Nephron (organoid): ENCODE results near the gene ARPC1A.
A peak's percentile ranks its signal among the peaks of the same experiment; 100 is the strongest.

Experiments used
- H3K27ac Mint-ChIP-seq, 3 experiments: 2 replicates each; pipeline ENCODE4 v1.8.0; 2020; ENCODE audit warnings: mixed read lengths in 3 of 3, mild to moderate bottlenecking in 2 of 3, moderate library complexity in 1 of 3
- H3K27me3 Mint-ChIP-seq: 2 replicates; pipeline ENCODE4 v1.8.0; 2021; ENCODE audit warnings: low read depth, mild to moderate bottlenecking, moderate library complexity, mixed read lengths
- H3K36me3 Mint-ChIP-seq: 2 replicates; pipeline ENCODE4 v1.8.0; 2020; ENCODE audit warnings: low read depth, mixed read lengths
- H3K4me1 Mint-ChIP-seq: 2 replicates; pipeline ENCODE4 v1.8.0; 2020; ENCODE audit warnings: mixed read lengths
- H3K4me3 Mint-ChIP-seq, 3 experiments: 2 replicates each; pipeline ENCODE4 v1.8.0; 2020; ENCODE audit warnings: mild to moderate bottlenecking in 3 of 3, mixed read lengths in 3 of 3, moderate library complexity in 2 of 3
- H3K9me3 Mint-ChIP-seq: 2 replicates; pipeline ENCODE4 v1.8.0; 2020; ENCODE audit warnings: mixed read lengths
- CTCF ChIP-seq, 3 experiments: fragments of 200-600 bp; sonication (generic); IDR thresholded peaks; one replicate each; pipeline ENCODE4 v1.5.0; 2021; ENCODE audit warnings: antibody characterized with exemption in 3 of 3; ENCODE audit not compliant: unreplicated experiment in 3 of 3

The ARPC1A gene

GRCh38 chr7:99396418-99397296 is 71.0 kb downstream of the ARPC1A start:
- H3K27ac Mint-ChIP-seq, result peak overlapping the region; percentile 32 to 59 (median 52)
- H3K36me3 Mint-ChIP-seq, result peaks cover 44% of the 10 kb centered on the region
- TF ChIP-seq CTCF (IDR thresholded peaks at IDR 0.05; ENCODE audit: unreplicated experiment in 3 of 3), result no peak
- H3K9me3 Mint-ChIP-seq, result no peaks in the 10 kb centered on the region
- H3K4me3 Mint-ChIP-seq, result peak overlapping the region in 2 of 3 experiments; percentile 31 to 37
- peaks cover 16% of the 10 kb centered on the region for H3K4me1 Mint-ChIP-seq
- no peaks in the 10 kb centered on the region for H3K27me3 Mint-ChIP-seq

- no peak for TF ChIP-seq CTCF (IDR thresholded peaks at IDR 0.05; ENCODE audit: unreplicated experiment in 3 of 3)
- Mint-ChIP-seq H3K27me3 (no peaks in the 10 kb centered on the region), H3K4me3 (peak overlapping the region in 1 of 3 experiments; percentile 37), H3K36me3 (peaks cover 47% of the 10 kb centered on the region), H3K4me1 (peaks cover 16% of the 10 kb centered on the region), H3K27ac (peak overlapping the region; percentile 32 to 59 (median 52)), H3K9me3 (no peaks in the 10 kb centered on the region)
These were observed 71.7 kb downstream of the ARPC1A start for GRCh38 chr7:99397297-99397983.

GRCh38 chr7:99398891-99399445 is 73.3 kb downstream of the ARPC1A start:
- Mint-ChIP-seq H3K9me3 (no peaks in the 10 kb centered on the region), H3K4me3 (no peak overlapping the region), H3K36me3 (peaks cover 60% of the 10 kb centered on the region), H3K27ac (no peak overlapping the region), H3K4me1 (peaks cover 8% of the 10 kb centered on the region), H3K27me3 (no peaks in the 10 kb centered on the region)
- no peak for TF ChIP-seq CTCF (IDR thresholded peaks at IDR 0.05; ENCODE audit: unreplicated experiment in 3 of 3)

- TF ChIP-seq CTCF (IDR thresholded peaks at IDR 0.05; ENCODE audit: unreplicated experiment in 3 of 3), result no peak
- H3K4me1 Mint-ChIP-seq, result peaks cover 12% of the 10 kb centered on the region
- no peaks in the 10 kb centered on the region for H3K27me3 Mint-ChIP-seq
- H3K36me3 Mint-ChIP-seq, result peaks cover 64% of the 10 kb centered on the region
- H3K9me3 Mint-ChIP-seq, result no peaks in the 10 kb centered on the region
- no peak overlapping the region for H3K4me3 Mint-ChIP-seq
- no peak overlapping the region for H3K27ac Mint-ChIP-seq
These were observed 73.9 kb downstream of the ARPC1A start for GRCh38 chr7:99399597-99399996.

GRCh38 chr7:99402854-99403253 is 77.2 kb downstream of the ARPC1A start:
- Mint-ChIP-seq H3K9me3 (no peaks in the 10 kb centered on the region), H3K27ac (no peak overlapping the region), H3K36me3 (peaks cover 55% of the 10 kb centered on the region), H3K4me3 (no peak overlapping the region), H3K27me3 (no peaks in the 10 kb centered on the region), H3K4me1 (peaks cover 24% of the 10 kb centered on the region)
- TF ChIP-seq CTCF (IDR thresholded peaks at IDR 0.05; ENCODE audit: unreplicated experiment in 3 of 3), result no peak
